HG03135 (cell line): Measurements from ENCODE around the gene DNAJC18.
"Not testable (repeated sequence)": the region's sequence is repeated elsewhere in the genome, so short reads cannot be mapped to it uniquely, and the experiment has no call there.

Source experiments
- ATAC-seq: cut with Tn5 transposase; IDR thresholded peaks from one replicate; pipeline ENCODE4 v1.9.1; 2021; ENCODE audit warnings: mild to moderate bottlenecking, moderate library complexity; ENCODE audit not compliant: unreplicated experiment

Gene DNAJC18

DNA sequence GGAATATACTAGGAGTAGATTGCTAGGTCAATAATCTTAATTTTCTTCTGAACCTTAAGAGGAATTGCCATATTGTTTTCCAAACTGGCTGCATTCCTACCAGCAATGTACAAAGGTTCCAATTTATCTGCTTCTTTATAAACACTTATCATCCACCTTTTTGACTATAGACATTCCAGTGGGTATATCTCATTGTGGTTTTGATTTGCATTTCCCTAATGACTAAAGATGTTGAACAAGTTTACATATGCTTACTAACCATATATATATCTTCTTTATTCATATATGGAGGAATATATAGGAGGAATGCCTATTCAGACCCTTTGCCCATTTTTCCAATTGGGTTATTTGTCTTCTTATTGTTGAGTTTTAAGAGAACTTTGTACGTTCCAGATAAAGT lies 7.6 kb downstream of the DNAJC18 start:
- no peak for ATAC-seq

DNA sequence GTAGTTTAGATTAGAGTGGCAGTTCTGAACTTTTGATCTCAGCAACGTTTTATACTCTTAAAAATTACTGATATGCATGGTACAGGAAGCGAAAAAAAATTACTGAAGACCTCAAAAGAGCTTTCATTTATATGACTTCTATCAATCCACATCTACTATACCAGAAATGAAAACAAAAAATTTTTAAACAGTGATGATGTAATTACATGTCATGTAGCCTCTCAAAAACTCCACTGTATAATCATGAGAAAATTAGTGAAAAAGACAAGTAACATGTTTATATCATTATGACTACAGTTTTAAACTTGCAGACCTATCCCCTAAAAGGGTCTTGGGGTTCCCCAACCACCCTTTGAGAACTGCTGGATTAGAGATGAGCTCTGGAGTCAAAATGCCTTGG lies 9.3 kb downstream of the DNAJC18 start:
- no peak for ATAC-seq

DNA sequence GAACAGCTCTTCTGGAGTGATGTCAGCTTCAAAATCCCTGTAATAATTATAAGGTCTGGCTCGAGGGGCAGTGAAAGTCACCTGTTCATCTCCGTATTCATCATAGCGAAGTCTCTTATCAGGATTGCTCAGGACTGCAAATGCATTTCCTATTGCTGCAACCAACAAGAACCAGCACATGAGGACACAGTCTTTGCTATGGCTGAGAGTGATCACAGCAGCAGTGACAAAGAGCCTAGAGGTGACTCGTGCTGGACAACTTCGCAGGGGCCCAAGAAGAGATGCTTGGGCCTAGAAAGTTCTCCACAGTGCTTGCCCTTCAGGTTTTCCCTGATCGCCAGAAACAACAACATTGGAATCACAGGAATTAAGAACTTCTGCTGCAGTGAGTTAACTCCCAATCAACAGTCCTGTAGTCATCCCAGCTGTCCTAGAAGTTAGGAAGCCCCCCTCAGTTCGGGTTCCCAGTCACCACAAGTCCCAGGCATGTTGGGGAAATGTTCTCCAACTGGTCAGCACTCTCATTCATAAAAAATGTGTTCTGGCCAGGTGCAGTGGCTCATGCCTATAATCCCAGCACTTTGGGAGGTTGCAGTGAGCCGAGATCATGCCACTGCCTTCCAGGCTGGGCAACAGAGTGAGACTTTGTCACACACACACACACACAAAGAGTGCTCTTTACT lies 13.0 kb downstream of the DNAJC18 start:
- no peak for ATAC-seq

DNA sequence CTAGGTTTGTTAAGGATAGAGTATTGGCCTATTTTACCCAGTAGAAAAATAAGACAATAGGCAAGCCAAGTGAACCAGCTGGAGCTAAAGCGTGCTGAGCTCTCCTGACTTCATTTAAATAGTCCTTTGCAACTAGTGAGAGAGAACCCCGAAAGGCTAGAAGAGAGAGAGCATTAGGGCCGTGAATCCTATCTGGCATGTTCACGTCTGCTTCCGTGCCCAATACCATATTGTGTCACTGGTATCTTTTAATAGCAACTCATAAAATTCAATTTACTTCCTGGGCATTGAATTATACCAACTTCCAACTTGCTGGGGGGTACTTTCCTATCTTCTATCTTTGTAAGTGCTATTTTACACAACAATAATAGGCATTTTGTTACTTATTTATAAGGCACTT lies 13.8 kb downstream of the DNAJC18 start:
- no peak for ATAC-seq

DNA sequence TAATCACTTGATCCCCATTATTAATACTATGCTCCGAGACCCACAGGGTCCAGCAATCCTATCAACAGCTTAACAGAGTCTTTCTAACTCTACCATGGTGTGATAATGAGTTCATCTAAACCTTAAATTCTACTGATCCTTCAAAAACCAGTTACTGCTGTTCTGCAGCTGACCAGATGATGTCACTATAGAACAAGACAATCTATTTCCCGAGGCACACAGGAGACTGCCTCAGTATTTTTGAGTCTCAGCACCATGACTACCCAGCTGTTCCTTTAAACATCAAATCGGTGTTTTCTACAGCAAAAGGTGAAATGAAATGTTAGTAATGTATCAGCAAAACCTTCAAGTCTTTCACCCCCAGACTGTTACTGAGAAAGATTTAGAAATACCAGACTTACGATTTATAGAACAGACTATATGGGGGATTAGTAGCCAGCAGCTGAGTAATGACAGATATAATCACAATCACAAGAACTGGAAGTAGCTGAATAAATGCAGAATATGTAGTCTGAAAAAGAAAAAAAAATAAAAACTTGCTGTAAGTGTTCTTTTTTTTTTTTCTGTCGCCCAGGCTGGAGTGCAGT lies 16.9 kb downstream of the DNAJC18 start:
- ATAC-seq = peak; percentile 79

DNA sequence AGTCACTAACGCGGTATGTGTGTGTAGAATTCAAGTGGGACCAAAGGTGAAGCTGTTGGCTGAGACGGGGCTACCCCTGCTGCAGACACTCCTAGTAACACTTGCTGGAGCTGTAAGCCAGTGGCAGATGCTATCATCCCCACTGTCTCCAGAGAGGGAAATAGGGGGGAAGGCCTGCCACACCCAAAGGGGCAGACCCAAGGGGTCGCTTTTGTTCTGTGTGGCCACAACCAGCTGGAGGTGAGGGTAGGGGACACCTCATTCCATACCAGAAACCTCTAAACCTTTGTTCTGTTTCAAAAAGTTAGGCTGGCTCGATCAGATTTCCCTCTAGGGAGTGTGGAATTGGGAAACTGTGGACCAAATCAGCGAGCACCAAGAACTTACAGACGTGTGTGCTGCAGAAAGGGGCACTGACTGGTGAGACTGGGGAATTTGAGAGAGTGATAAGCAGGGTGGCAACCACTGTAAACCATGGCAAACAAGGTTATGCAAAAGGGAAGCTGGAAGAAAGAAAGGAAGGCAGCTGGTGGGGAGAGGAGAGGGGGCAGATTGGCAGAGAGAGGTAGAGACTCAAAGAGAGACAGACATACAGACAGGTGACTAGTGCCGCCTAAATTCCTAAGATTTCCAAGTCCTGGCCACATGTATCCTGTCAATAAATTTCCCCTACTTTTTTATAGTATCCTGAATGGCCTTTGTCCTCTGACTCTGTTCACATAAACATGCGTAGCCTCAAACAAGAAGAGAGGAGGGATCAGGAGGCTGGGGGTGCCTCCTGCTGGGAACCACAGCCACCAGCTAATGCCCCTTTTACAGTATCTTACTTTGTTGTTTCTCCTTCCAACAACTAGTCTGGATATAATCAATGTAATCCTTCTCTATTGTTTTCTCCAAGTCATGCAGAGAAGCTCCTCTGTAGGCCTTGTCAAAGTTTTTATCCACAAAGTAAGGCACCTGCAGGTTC lies 19.8 kb downstream of the DNAJC18 start:
- ATAC-seq = no peak

DNA sequence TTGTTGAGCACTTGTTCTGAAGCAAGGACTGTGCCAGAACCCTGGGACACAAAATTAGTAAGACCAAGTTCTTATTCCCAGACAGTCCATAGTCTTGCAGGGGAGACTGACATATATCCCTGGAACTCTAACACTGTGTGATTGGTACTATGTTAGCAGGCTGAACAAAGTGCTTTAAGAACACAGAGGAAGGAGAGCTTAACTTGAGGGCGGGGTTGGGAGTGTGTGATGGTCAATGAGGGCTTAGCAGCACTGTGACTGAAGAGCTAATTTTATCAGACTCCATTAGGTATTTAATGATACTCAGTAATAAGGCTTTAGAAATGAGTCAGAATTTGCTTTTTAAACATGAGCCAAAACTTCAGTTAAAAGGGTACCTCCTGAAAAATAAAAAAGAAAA lies 20.5 kb downstream of the DNAJC18 start:
- no peak for ATAC-seq

DNA sequence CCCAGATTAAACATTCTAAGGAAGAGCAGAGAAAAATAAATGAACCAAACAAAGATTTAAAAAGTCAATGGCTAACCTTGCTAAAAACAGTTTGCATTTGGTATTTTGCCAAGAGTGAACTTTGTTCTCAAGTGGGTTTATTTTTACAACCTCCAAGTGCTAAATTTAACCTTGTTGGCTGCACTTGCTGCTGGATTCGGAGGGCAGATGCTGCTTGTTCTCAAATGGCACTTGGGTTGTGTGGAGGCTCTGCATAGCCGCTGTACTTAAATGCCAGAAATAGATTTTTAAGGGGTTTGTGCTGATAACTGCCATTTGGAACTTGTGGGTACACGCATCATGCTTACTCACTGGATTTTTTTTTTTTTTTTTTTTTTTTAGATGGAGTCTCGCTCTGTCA lies 22.1 kb downstream of the DNAJC18 start:
- no peak for ATAC-seq

DNA sequence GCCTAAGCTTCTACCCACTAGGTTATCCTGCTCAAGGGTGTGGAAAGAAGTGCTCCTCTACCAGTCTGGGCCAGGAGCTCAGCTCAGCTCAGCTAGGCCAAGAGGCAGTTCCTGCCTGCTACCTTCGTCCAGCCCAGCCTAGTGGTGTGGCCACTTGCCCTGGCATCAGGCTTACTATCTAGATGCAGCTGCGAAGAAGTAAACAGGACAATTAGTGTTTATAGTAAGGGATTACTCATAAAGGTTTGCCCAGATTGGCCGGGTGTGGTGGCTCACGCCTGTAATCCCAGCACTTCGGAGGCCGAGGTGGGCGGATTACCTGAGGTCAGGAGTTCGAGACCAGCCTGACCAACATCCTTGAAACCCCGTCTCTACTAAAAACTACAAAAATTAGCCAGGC lies 22.7 kb downstream of the DNAJC18 start:
- no peak for ATAC-seq

DNA sequence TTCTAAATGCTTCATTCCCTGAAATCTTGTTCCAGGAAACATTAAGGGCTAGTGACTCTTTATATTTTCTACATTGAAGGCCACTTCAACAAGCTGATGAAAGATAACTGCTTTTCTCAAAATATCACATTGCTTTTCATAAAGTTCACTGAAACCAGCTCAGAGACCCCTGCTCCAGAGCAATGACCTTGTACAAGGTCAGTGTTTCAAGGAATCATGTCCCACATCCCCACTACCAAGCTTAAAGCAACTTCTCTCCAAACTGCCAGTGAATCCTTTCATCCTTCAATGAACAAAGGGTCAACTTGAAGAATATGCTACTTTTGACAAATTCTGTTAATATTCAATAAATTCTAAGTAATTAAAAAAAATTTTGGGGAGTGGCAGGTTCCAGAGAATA lies 23.5 kb downstream of the DNAJC18 start:
- no peak for ATAC-seq

DNA sequence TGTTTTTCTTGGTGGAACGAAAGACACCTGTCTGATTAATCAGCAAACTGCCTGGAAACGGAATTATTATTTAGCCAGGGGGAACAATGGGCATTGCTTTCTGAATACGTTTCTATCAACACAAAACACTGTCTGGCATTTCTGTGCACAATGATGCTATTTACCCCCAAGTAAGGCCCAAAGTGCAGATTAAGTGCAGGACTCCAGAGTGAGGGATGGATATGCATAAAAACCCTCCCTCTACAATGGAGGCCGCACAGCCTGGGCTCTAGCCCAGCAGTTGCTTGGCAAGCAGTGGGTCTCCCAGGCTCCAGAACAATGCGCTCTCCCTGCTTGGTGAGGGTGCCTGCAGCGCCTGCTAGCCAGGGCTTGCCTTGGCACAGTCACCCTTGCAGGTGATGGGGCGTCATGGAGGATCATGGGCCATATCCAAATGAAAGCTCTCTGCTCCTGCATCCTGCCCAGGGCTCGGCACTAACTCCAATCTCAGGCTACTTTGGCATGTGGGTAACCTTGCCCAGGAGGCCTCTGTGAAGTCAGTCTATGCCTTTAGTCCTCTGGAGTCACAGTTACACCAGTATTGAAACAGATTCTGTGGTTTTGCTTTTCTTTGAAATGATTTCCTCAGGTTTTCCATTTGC lies 24.0 kb downstream of the DNAJC18 start:
- no peak for ATAC-seq

DNA sequence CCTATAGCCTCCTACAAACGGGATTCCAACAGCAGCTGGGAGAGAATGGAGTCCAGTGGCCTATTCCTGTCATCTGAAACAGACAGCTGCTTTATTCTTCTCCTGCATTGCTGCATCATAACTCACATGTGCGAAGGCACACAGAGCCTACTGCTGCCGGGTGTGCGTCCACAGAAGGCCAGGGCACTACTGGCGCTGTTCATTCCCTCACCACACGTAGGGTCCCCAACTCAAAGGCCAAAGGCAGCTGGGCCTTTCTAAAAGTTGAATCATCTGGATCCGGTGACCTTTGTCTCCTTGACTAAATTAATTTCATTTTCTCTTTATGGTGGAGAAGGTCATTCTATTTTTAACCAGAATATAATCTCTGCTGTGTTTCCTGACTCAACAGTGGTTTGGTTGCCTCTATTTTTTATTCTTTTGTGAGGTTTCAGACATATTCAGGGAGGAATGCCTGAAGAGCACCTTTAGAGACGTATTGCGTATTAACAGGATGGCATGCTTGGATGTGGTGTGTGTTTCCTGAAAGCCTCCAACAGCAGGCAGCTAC lies 24.7 kb downstream of the DNAJC18 start:
- no peak for ATAC-seq

DNA sequence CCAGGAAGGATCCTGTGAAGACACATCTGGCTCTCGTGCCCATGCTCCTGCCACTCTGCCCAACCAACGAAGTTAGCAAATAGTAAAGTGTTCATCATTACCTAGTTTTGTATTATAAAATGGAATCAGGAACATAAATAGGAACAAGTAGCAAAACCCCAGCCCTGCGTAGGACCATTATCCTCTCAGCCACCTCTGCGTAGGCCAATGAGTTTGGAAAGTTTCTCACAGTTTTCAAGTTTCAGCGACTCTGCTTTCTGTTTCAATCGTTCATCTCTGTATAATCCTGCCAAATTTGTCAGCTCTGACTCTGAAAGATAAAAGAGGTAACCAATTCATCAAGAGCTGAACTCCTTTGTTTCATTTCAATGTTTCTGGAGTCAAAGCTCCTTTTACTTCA lies 25.4 kb downstream of the DNAJC18 start:
- no peak for ATAC-seq

DNA sequence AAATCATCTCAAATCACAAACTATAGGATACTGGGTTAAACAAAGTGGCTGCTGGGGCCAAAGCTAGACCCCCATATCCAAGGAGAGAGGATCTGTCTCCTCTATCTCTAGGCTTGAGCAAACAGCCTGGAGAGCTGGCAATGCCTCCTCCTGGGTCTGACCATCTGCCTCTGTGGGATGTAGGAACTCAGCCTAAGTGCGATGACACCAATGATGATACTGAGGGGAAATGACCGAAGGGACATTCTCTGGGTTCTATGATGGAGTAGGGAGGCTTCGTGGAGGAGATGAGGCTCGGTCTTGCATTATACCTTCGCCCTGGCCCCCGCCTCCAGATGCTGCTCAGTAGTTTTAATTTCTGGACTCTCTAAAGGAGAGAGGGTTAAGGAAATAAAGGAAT lies 26.2 kb downstream of the DNAJC18 start:
- ATAC-seq = no peak

DNA sequence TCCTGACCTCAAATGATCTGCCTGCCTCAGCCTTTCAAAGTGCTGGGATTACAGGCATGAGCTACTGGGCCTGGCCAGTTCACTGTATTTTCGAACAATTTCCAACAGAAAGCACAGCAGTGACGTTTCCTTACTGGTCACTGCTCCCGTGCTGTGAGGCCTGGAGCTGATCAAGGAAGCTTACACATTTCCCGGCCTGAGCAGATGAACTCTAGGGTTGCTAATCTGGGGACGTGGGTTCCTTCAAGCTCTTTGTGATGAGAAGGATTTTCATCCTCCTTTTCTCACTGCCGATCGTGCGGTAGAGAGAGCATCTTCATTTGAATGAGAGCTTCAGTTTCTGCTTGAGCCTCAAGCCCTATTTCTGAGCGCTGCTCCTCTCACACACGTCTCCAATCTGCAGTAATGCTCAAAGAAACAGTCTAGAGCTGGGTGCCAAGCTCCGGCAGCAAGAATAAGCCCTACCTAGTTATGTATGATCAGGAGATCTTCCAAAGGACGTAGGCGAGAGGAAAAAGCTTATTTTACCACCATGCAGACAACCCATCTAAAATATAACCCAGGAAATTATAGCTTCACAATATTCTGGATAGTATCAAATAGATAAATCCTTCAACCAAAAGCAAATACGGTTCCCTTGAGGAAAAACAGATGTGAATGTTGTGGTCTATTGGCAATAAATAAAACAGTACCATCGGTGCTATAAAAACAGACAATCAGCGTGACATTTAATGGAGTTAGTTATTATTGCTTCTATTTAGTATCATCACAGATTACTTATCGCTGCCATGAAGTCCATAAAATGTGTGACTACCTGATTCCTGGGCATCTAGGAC lies 28.1 kb downstream of the DNAJC18 start:
- no peak for ATAC-seq

DNA sequence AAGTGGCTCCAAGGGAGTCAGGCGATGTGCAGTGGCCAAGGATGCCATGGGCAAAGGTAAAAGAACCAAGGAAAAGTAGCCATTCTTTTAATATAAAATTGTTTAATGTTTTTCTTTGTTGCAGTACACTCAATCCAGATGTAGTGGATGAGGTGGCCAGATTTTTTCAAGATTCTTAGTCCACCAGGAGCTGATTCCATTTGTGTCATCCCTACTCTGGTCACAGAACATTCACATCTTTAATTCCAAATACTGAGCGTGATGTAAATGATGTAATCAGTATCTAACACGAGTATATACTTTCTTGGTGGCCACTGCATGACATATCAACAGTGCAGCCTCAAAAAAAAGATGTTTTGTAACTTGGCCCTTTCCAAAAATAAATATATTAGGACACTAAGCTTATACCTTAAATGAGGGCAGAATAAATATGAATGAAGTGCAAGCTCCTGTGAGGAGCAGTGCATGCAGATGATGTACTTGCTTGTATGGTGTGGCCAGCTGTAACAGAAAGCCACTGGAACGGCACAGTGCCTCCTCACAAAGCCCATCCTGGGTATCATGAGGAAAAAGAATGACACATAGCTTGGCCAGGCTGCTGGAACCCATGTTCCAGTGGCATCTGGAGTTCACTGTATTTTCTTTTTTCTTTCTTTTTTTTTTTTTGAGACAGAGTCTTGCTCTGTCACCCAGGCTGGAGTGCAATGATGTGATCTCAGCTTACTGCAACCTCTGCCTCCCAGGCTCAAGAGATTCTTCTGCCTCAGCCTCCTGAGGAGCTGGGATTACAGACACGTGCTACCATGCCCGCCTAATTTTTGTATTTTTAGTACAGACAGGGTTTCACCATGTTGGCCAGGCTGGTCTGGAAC lies 29.0 kb downstream of the DNAJC18 start:
- ATAC-seq = no peak

DNA sequence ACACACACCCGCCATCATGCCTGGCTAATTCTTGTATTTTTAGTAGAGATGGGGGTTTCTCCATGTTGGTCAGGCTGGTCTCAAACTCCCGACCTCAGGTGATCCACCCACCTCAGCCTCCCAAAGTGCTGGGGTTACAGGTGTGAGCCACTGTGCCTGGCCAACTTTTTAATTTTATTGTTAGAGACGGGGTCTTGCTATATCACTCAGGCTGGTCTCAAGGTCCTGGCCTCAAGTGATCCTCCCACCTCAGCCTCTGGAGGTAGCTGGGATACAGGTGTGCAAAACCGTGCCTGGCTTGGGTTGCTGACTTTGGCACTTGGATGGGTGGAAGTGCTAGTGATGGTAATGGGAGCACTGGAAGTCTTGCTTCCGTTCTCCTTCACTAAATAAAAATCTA lies 30.2 kb downstream of the DNAJC18 start:
- ATAC-seq = not testable (repeated sequence)

DNA sequence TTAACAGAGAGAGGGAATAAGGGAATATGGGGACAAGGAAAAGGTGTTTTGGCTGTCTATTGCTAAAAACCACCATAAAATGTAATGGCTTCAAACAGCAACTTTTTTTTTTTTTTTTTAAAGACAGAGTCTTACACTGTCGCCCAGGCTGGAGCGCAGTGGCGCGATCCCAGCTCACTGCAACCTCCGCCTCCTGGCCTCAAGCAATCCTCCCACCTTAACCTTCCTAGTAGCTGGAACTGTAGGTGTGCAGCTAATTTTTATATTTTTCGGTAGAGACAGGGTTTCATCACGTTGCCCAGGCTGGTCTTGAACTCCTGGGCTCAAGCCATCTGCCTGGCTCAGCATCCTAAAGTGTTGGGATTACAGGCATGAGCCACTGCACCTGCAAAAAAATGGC lies 31.1 kb downstream of the DNAJC18 start:
- ATAC-seq = no peak

DNA sequence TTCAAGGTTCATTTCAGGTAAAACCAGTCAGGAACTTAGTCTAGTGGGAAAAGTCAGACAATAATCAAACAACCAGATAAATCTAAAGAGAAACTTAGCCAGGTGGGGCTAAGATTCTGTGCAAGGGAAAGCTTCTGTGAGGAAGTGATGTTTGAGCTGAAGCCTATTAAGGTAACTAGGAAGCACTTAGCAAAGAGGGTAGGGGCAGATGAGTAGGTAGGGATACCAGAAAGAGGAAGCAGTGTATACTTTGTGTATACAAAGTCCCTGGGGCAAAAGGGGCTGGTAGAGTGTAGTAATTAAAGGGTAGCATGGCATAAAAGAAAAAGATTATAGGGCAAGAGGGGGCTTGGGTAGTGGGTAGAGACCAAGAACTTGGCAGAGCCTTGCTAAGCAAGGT lies 31.8 kb downstream of the DNAJC18 start:
- ATAC-seq = no peak
